ENCODE measurements around the gene JADE1. TPM values are rescaled to one million over a fixed set of nuclear protein-coding genes. Genes with fewer than 3 reads are reported as not detected.
A peak's percentile ranks its signal among the peaks of the same experiment; 100 is the strongest.

The JADE1 gene
- total RNA-seq, 4 donors from 2014 or later, result 14.0 to 38.5 (median 26.0) TPM

DNA sequence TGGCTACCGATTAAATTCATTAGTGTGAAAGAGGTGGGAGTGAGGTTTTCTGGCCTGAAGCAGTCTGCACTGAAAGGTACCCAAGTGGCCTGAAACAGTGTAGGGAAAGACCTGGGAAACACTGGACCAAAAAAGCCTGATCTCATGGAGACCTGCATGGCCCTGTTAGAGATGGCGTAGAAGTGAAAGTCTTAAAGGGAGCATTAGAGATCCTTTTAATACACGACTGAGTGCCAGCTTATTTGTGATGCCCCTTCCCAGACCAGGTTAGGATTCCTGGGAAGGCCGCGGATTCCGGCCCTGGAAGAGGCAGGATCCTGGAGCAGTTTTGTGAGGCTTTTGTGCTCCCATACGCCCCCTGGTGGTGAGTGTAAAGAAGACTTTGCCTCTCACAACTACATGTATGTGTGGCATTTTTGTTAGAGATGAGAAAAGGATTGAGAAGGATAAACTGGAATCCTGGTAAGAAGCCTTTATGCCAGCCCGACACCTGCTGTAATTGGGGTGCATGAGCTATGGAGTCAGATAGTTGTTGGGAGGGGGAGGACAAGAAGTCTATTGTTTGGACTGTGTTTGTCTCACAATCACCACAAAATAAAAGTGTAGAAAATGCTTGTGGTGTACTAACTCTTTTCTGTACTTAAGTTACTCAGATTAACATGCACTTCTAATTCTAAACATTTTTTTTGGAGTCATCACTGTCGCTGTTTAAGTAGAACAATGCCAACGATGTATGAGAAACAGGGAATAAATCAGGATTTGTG lies 54.0 kb downstream of the JADE1 start:
- peak; percentile 85 for DNase-seq (ENCODE audit: low spot score in 2 of 2)
- H3K4me1 ChIP-seq, result peaks cover 17% of the 10 kb centered on the region

GRCh38 chr4:128865132-128865531 lies 55.6 kb downstream of the JADE1 start:
- peaks cover 57% of the 10 kb centered on the region for H3K36me3 ChIP-seq
- no peak overlapping the region for H3K4me3 ChIP-seq

More for the DNA sequence above, 54.0 kb downstream of the JADE1 start:
- H3K9me3 ChIP-seq, result no peaks in the 10 kb centered on the region
- 44% methylated on average over 9 of the region's 10 CpGs for WGBS
- H3K36me3 ChIP-seq, result peaks cover 55% of the 10 kb centered on the region
- H3K4me3 ChIP-seq, result no peak overlapping the region
- no peaks in the 10 kb centered on the region for H3K27me3 ChIP-seq
- TF ChIP-seq POLR2AphosphoS5 (IDR thresholded peaks at IDR 0.05), result no peak
- TF ChIP-seq, protein P1, sequence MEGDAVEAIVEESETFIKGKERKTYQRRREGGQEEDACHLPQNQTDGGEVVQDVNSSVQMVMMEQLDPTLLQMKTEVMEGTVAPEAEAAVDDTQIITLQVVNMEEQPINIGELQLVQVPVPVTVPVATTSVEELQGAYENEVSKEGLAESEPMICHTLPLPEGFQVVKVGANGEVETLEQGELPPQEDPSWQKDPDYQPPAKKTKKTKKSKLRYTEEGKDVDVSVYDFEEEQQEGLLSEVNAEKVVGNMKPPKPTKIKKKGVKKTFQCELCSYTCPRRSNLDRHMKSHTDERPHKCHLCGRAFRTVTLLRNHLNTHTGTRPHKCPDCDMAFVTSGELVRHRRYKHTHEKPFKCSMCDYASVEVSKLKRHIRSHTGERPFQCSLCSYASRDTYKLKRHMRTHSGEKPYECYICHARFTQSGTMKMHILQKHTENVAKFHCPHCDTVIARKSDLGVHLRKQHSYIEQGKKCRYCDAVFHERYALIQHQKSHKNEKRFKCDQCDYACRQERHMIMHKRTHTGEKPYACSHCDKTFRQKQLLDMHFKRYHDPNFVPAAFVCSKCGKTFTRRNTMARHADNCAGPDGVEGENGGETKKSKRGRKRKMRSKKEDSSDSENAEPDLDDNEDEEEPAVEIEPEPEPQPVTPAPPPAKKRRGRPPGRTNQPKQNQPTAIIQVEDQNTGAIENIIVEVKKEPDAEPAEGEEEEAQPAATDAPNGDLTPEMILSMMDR (IDR thresholded peaks at IDR 0.05), result peak; percentile 71 to 79
- H3K27ac ChIP-seq, result no peak overlapping the region

GRCh38 chr4:128866269-128866668 lies 56.8 kb downstream of the JADE1 start:
- TF ChIP-seq POLR2A (IDR thresholded peaks at IDR 0.05), result no peak
- TF ChIP-seq, protein P1 (IDR thresholded peaks at IDR 0.05), result no peak
- Histone ChIP-seq H3K4me1 (peaks cover 8% of the 10 kb centered on the region), H3K9me3 (no peaks in the 10 kb centered on the region), H3K27me3 (no peaks in the 10 kb centered on the region), H3K36me3 (peaks cover 56% of the 10 kb centered on the region), H3K4me3 (no peak overlapping the region), H3K27ac (no peak overlapping the region)
- 82% methylated on average over 2 of the region's 2 CpGs for WGBS
- DNase-seq (ENCODE audit: low spot score in 2 of 2), result no peak

More at GRCh38 chr4:128865132-128865531, 55.6 kb downstream of the JADE1 start:
- DNase-seq (ENCODE audit: low spot score in 2 of 2), result no peak
- 94% methylated on average over 2 of the region's 2 CpGs for WGBS
- TF ChIP-seq EP300 (IDR thresholded peaks at IDR 0.05), result no peak
- TF ChIP-seq POLR2AphosphoS5 (IDR thresholded peaks at IDR 0.05), result no peak
- TF ChIP-seq POLR2A (IDR thresholded peaks at IDR 0.05), result no peak
- TF ChIP-seq, protein P1 (IDR thresholded peaks at IDR 0.05), result no peak
- peaks cover 8% of the 10 kb centered on the region for H3K4me1 ChIP-seq
- no peaks in the 10 kb centered on the region for H3K9me3 ChIP-seq
- no peaks in the 10 kb centered on the region for H3K27me3 ChIP-seq
- H3K27ac ChIP-seq, result no peak overlapping the region

DNA sequence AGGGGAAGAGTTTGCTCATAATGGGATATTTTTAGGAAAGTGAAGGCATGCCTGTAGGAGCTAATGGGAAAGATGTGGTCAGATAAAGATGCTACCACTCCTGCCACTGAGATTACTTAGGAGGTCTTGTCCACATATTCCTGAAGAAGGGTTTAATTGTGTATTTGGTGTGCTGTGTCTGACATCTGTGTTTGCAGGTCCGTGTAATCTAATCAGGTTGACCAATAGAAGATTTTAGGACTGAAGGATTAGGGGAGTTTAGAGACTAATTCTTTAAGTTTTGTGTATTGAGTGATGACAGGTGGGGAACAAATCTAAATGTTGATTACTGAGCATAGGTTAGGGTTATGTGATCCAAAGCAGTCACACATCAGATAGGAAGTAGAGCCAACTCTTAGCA lies 57.2 kb downstream of the JADE1 start:
- DNase-seq (ENCODE audit: low spot score in 2 of 2), result no peak
- TF ChIP-seq POLR2AphosphoS5 (IDR thresholded peaks at IDR 0.05) (no peak), EP300 (IDR thresholded peaks at IDR 0.05) (no peak), POLR2A (IDR thresholded peaks at IDR 0.05) (no peak)
- TF ChIP-seq, protein P1 (IDR thresholded peaks at IDR 0.05), result no peak
- Histone ChIP-seq H3K4me3 (no peak overlapping the region), H3K36me3 (peaks cover 56% of the 10 kb centered on the region), H3K4me1 (peaks cover 8% of the 10 kb centered on the region), H3K27me3 (no peaks in the 10 kb centered on the region), H3K27ac (no peak overlapping the region), H3K9me3 (no peaks in the 10 kb centered on the region)
- WGBS, result 94% methylated on average over 1 of the region's 1 CpG

DNA sequence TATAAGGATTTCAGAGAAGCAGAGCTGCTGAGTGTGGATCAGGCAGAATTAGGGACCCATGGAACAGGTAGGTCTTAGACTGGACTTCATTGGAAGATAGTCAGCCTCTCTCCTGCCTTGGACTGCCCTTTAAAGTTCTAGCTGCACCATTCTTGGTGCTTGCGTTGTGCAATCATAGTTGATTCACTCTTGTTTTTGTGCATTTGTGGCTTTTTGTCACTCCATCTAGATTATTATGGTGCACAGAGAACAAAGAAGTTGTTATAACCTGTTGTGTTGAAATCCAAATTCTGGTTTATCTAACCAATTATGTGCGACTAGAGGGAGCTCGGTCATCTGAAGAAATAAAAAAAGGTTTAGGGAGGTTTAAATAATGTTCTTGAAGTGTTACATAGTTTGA lies 59.3 kb downstream of the JADE1 start:
- Histone ChIP-seq H3K4me3 (no peak overlapping the region), H3K4me1 (no peaks in the 10 kb centered on the region), H3K27me3 (no peaks in the 10 kb centered on the region), H3K27ac (no peak overlapping the region), H3K9me3 (no peaks in the 10 kb centered on the region), H3K36me3 (peaks cover 56% of the 10 kb centered on the region)
- no peak for TF ChIP-seq POLR2A (IDR thresholded peaks at IDR 0.05)
- TF ChIP-seq, protein P1 (IDR thresholded peaks at IDR 0.05), result no peak
- no peak for DNase-seq (ENCODE audit: low spot score in 2 of 2)
- WGBS, result 91% methylated on average over 3 of the region's 3 CpGs

Measured in suprapubic skin (tissue), 4 donors.